SK-N-SH (cell line): ENCODE data around the gene UQCRC1.
A peak's percentile ranks its signal among the peaks of the same experiment; 100 is the strongest.

ENCODE experiments used
- EZH2phosphoT487 ChIP-seq: fragments of 200-600 bp; sonication (generic); IDR thresholded peaks from 2 replicates; pipeline ENCODE4 v1.6.1; 2017; ENCODE audit warnings: low read depth, mixed run types, mild to moderate bottlenecking, antibody characterized with exemption, moderate library complexity, borderline replicate concordance
- FOXJ3 ChIP-seq: sonication (generic); formaldehyde crosslinking; IDR thresholded peaks from 2 replicates; pipeline ENCODE4 v1.5.1; 2020; ENCODE audit warnings: mild to moderate bottlenecking, missing genetic modification reagents
- NFIC ChIP-seq: IDR thresholded peaks from 2 replicates; pipeline ENCODE4 v1.4.0; 2012; ENCODE audit warnings: borderline replicate concordance
- POLR2AphosphoS5 ChIP-seq: IDR thresholded peaks from 2 replicates; pipeline ENCODE4 v1.6.1; 2012; ENCODE audit warnings: low read depth, low read length
- RCOR1 ChIP-seq: fragments of 150-350 bp; IDR thresholded peaks from 2 replicates; pipeline ENCODE4 v1.6.1; 2017; ENCODE audit warnings: antibody characterized with exemption, low read length
- RFX5 ChIP-seq: IDR thresholded peaks from 2 replicates; pipeline ENCODE4 v1.6.1; 2012; ENCODE audit warnings: mild to moderate bottlenecking, improper control_type of control experiment, low read length
- TF ChIP-seq, protein P1 (sequence below): IDR thresholded peaks from 2 replicates; pipeline ENCODE4 v1.4.0; 2012; ENCODE audit warnings: low read depth
- TF ChIP-seq, protein P2 (sequence below): fragments of 200-600 bp; sonication (generic); IDR thresholded peaks from 2 replicates; pipeline ENCODE4 v1.6.1; 2017; ENCODE audit warnings: antibody characterized with exemption, mild to moderate bottlenecking, moderate library complexity
- TF ChIP-seq, protein P3 (sequence below): fragments of 150-350 bp; IDR thresholded peaks from 2 replicates; pipeline ENCODE4 v1.6.1; 2017; ENCODE audit warnings: antibody characterized with exemption, low read length, low read depth, borderline replicate concordance

DNA sequence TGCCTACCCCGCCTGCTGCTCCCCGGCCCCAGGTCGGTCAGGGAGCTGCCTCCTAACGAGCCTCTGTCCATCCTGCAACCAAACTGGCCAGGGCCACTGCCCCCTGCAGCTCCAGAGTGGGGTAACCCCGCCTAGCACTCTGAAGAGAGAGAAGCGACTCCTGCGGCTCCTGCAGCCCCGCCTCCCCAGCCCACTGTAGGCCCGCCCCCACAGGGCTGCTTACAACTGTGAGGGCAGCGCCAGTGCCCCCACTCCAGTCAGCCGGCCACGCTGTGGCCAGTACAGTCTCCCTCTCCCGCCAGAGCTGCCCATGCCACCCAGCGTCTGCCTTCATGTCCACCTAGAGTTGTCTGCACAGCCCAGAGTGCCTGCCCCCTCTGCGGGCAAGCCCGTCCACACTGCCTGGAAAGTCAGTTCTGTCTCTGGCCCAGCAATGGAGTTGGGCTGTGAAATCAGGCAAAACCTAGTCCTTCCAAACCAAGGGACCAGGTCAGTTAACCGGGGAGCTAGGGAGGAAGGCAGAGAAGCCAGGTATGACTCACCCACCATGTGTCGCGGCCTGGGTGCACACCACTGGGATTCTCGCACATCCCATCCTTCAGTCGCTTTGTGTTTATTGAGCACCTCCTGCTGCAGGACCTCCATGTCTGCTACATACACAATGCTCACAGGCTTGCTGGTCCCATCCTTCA is 48.3 kb downstream of the UQCRC1 start:
- TF ChIP-seq, protein P1, sequence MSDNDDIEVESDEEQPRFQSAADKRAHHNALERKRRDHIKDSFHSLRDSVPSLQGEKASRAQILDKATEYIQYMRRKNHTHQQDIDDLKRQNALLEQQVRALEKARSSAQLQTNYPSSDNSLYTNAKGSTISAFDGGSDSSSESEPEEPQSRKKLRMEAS, result peak; percentile 52; the same call in 1 of the 2 replicates
- TF ChIP-seq, protein P2, sequence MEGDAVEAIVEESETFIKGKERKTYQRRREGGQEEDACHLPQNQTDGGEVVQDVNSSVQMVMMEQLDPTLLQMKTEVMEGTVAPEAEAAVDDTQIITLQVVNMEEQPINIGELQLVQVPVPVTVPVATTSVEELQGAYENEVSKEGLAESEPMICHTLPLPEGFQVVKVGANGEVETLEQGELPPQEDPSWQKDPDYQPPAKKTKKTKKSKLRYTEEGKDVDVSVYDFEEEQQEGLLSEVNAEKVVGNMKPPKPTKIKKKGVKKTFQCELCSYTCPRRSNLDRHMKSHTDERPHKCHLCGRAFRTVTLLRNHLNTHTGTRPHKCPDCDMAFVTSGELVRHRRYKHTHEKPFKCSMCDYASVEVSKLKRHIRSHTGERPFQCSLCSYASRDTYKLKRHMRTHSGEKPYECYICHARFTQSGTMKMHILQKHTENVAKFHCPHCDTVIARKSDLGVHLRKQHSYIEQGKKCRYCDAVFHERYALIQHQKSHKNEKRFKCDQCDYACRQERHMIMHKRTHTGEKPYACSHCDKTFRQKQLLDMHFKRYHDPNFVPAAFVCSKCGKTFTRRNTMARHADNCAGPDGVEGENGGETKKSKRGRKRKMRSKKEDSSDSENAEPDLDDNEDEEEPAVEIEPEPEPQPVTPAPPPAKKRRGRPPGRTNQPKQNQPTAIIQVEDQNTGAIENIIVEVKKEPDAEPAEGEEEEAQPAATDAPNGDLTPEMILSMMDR, result peak; percentile 29; the same call in 1 of the 2 replicates
- TF ChIP-seq RCOR1, result no peak
- no peak for TF ChIP-seq EZH2phosphoT487
- no peak for TF ChIP-seq NFIC
- TF ChIP-seq FOXJ3 (CRISPR knock-in tag), result no peak
- TF ChIP-seq, protein P3, sequence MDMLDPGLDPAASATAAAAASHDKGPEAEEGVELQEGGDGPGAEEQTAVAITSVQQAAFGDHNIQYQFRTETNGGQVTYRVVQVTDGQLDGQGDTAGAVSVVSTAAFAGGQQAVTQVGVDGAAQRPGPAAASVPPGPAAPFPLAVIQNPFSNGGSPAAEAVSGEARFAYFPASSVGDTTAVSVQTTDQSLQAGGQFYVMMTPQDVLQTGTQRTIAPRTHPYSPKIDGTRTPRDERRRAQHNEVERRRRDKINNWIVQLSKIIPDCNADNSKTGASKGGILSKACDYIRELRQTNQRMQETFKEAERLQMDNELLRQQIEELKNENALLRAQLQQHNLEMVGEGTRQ, result no peak
- no peak for TF ChIP-seq POLR2AphosphoS5
- TF ChIP-seq RFX5, result no peak
